HCT116 (cell line): ENCODE data around the gene HS6ST1. TPM values are rescaled to one million over a fixed set of nuclear protein-coding genes. Genes with fewer than 3 reads are reported as not detected.

ENCODE experiments used
- ATAC-seq: fragments of 200-7000 bp; cut with Tn5 transposase; 2 replicates; pipeline ENCODE4 v1.9.1; 2020; ENCODE audit warnings: mild to moderate bottlenecking, moderate library complexity
- BruUV-seq: library from RNA; stranded (reverse); fragments of 400-500 nt; replicated peaks from 2 replicates; lab custom pipeline; 2021; lab: Mats Ljungman, UMichigan
- CTCF ChIA-PET: fragments of 300-600 bp; sonication (Branson Sonifier 250); formaldehyde crosslinking; loops from one replicate; lab custom pipeline; 2021; ENCODE audit warnings: antibody characterized with exemption; lab: Charles Lee
- POLR2A ChIA-PET: fragments of 300-600, 350-600 bp; sonication (Branson Sonifier 250); formaldehyde crosslinking; loops from one replicate; lab custom pipeline; 2021; ENCODE audit warnings: antibody characterized with exemption; lab: Charles Lee
- RAD21 ChIA-PET, 2 experiments: fragments of 300-600 bp; sonication (Branson Sonifier 250); formaldehyde crosslinking; loops; one replicate each; lab custom pipeline; 2023; ENCODE audit warnings: low total read pairs in 2 of 2; ENCODE audit not compliant: uncharacterized antibody in 2 of 2, unreplicated experiment in 2 of 2, low non-redundant PET in 1 of 2; lab: Charles Lee
- DNase-seq: peaks from one replicate; pipeline ENCODE4 v3.0.0-alpha.2; 2010; ENCODE audit warnings: low read depth, low spot score
- H2AFZ ChIP-seq: fragments of 200-600 bp; shearing (Covaris generic), sonication (generic); 2 replicates; pipeline ENCODE4 v1.6.1; 2017; ENCODE audit warnings: low read depth, mixed run types, mixed read lengths, antibody characterized with exemption, low read length; ENCODE audit not compliant: poor library complexity, severe bottlenecking
- H3K27ac ChIP-seq: 2 replicates; pipeline ENCODE4 v1.5.1; 2012; ENCODE audit warnings: low read depth, low read length
- H3K27me3 ChIP-seq: fragments of 200-600 bp; sonication (generic); 2 replicates; pipeline ENCODE4 v1.6.1; 2016; ENCODE audit warnings: mixed run types, low read length, mixed read lengths; ENCODE audit not compliant: insufficient read depth
- H3K36me3 ChIP-seq, 2 experiments: fragments of 200-500 bp in 1 of 2; fragments of 200-600 bp in 1 of 2; sonication (Bioruptor generic) in 1 of 2; sonication (generic) in 1 of 2; 2 replicates each; pipeline versions ENCODE4 v1.5.1 to v1.6.1; 2014 to 2016; ENCODE audit warnings: low read length in 2 of 2, inconsistent platforms in 1 of 2, mixed read lengths in 1 of 2, mixed run types in 1 of 2; ENCODE audit not compliant: insufficient read depth in 2 of 2, control insufficient read depth in 1 of 2
- H3K4me1 ChIP-seq, 2 experiments: fragments of 200-600 bp in 1 of 2; sonication (generic) in 1 of 2; 2 replicates each; pipeline versions ENCODE4 v1.5.1 to v1.6.1; 2012 to 2017; ENCODE audit warnings: low read length in 2 of 2, inconsistent platforms in 1 of 2, mild to moderate bottlenecking in 1 of 2, mixed read lengths in 1 of 2, mixed run types in 1 of 2, moderate library complexity in 1 of 2; ENCODE audit not compliant: insufficient read depth in 2 of 2, control insufficient read depth in 1 of 2
- H3K4me2 ChIP-seq: fragments of 200-600 bp; sonication (generic); 2 replicates; pipeline ENCODE4 v1.6.1; 2017; ENCODE audit warnings: mixed run types, low read length, mixed read lengths
- H3K4me3 ChIP-seq, 2 experiments: fragments of 200-600 bp in 1 of 2; sonication (generic) in 1 of 2; replicated peaks in 1 of 2; 2 replicates each; pipeline ENCODE4 v1.5.1; 2011 to 2016; ENCODE audit warnings: low read length in 2 of 2, control low read depth in 1 of 2, low read depth in 1 of 2, mild to moderate bottlenecking in 1 of 2, mixed read lengths in 1 of 2, mixed run types in 1 of 2
- H3K79me2 ChIP-seq: fragments of 200-600 bp; sonication (generic); 2 replicates; pipeline ENCODE4 v1.6.1; 2017; ENCODE audit warnings: mild to moderate bottlenecking, mixed run types, low read length, moderate library complexity, mixed read lengths; ENCODE audit not compliant: insufficient read depth
- H3K9ac ChIP-seq: fragments of 200-600 bp; sonication (generic); 2 replicates; pipeline ENCODE4 v1.6.1; 2016; ENCODE audit warnings: low read length, mixed read lengths
- H3K9me2 ChIP-seq: fragments of 200-600 bp; sonication (generic), shearing (Covaris generic); 2 replicates; pipeline ENCODE4 v1.6.1; 2017; ENCODE audit warnings: mixed run types, mild to moderate bottlenecking, moderate library complexity; ENCODE audit not compliant: insufficient read depth
- H3K9me3 ChIP-seq, 2 experiments: fragments of 200-500 bp in 1 of 2; fragments of 200-600 bp in 1 of 2; sonication (Bioruptor generic) in 1 of 2; sonication (generic) in 1 of 2; 2 replicates each; pipeline ENCODE4 v1.6.1; 2014 to 2017; ENCODE audit warnings: low read length in 2 of 2, mixed read lengths in 2 of 2, inconsistent platforms in 1 of 2, low read depth in 1 of 2, mild to moderate bottlenecking in 1 of 2, mixed run types in 1 of 2, moderate library complexity in 1 of 2; ENCODE audit not compliant: control insufficient read depth in 1 of 2, insufficient read depth in 1 of 2
- H4K20me1 ChIP-seq: fragments of 200-600 bp; sonication (generic), shearing (Covaris generic); 2 replicates; pipeline ENCODE4 v1.6.1; 2017; ENCODE audit warnings: mixed run types, mild to moderate bottlenecking, moderate library complexity; ENCODE audit not compliant: insufficient read depth
- CBX3 ChIP-seq: IDR thresholded peaks from 2 replicates; pipeline ENCODE4 v1.6.1; 2012; ENCODE audit warnings: low read depth
- CEBPB ChIP-seq: IDR thresholded peaks from 2 replicates; pipeline ENCODE4 v1.6.1; 2012; ENCODE audit warnings: low read depth
- EZH2phosphoT487 ChIP-seq: fragments of 200-600 bp; IDR thresholded peaks from 2 replicates; pipeline ENCODE4 v1.6.1; 2018; ENCODE audit warnings: antibody characterized with exemption, borderline replicate concordance
- JUND ChIP-seq: IDR thresholded peaks from 2 replicates; pipeline ENCODE4 v1.6.1; 2012
- POLR2AphosphoS5 ChIP-seq: IDR thresholded peaks from 2 replicates; pipeline ENCODE4 v1.6.1; 2011; ENCODE audit warnings: mild to moderate bottlenecking, low read depth, low read length, moderate library complexity
- RAD21 ChIP-seq: IDR thresholded peaks from 2 replicates; pipeline ENCODE4 v1.6.1; 2012; ENCODE audit warnings: low read depth, mild to moderate bottlenecking
- SIN3A ChIP-seq: IDR thresholded peaks from 2 replicates; pipeline ENCODE4 v1.6.1; 2012; ENCODE audit warnings: low read depth
- SP1 ChIP-seq: IDR thresholded peaks from 2 replicates; pipeline ENCODE4 v1.6.1; 2012; ENCODE audit warnings: low read depth
- SRF ChIP-seq: IDR thresholded peaks from 2 replicates; pipeline ENCODE4 v1.6.1; 2012; ENCODE audit warnings: low read depth
- TCF7L2 ChIP-seq: IDR thresholded peaks from 2 replicates; pipeline ENCODE4 v1.7.0; 2011; ENCODE audit warnings: borderline replicate concordance, inconsistent platforms; ENCODE audit not compliant: insufficient read depth, insufficient read length; ENCODE audit errors: extremely low read depth
- YY1 ChIP-seq: IDR thresholded peaks from 2 replicates; pipeline ENCODE4 v1.6.1; 2011; ENCODE audit warnings: low read length, low read depth, moderate library complexity, mild to moderate bottlenecking; ENCODE audit not compliant: insufficient replicate concordance; ENCODE audit errors: extremely low read depth
- ZNF274 ChIP-seq: fragments of 200-500 bp; sonication (Bioruptor generic); IDR thresholded peaks from 2 replicates; pipeline ENCODE4 v1.6.1; 2014; ENCODE audit warnings: mild to moderate bottlenecking, low read depth, low read length, inconsistent platforms
- intact Hi-C: fragments of 100-400 bp; cut with micrococcal nuclease; formaldehyde crosslinking; loops from 2 replicates; pipeline ENCODE4 v1.10.0; 2022
- total RNA-seq: library from RNA; stranded (reverse); gene quantifications from one replicate; pipeline ENCODE4 v1.2.1, GENCODE V29; 2021; ENCODE audit not compliant: unreplicated experiment
- TF ChIP-seq, protein P1 (sequence below), 3 experiments: fragments of 200-600 bp in 1 of 3; sonication (generic) in 1 of 3; IDR thresholded peaks in 2 of 3; conservative IDR thresholded peaks in 1 of 3; 2 replicates each; pipeline ENCODE4 v1.5.1; 2012 to 2017; ENCODE audit warnings: low read depth in 2 of 3, low read length in 2 of 3, antibody characterized with exemption in 1 of 3, borderline replicate concordance in 1 of 3, control low read depth in 1 of 3, mild to moderate bottlenecking in 1 of 3, mixed read lengths in 1 of 3, mixed run types in 1 of 3, moderate library complexity in 1 of 3; ENCODE audit not compliant: insufficient read depth in 1 of 3
- TF ChIP-seq, protein P2 (sequence below): IDR thresholded peaks from 2 replicates; pipeline ENCODE4 v1.6.1; 2011; ENCODE audit warnings: mild to moderate bottlenecking, low read length, moderate library complexity; ENCODE audit not compliant: insufficient replicate concordance; ENCODE audit errors: extremely low read depth
- TF ChIP-seq, protein P3 (sequence below): IDR thresholded peaks from 2 replicates; pipeline ENCODE4 v1.6.1; 2012
- TF ChIP-seq, protein P4 (sequence below): IDR thresholded peaks from 2 replicates; pipeline ENCODE4 v1.6.1; 2012; ENCODE audit warnings: low read depth
- TF ChIP-seq, protein P5 (sequence below): IDR thresholded peaks from 2 replicates; pipeline ENCODE4 v1.6.1; 2012

HS6ST1 gene
- total RNA-seq, 1 experiment from 2014 or later = 35.0 TPM

DNA sequence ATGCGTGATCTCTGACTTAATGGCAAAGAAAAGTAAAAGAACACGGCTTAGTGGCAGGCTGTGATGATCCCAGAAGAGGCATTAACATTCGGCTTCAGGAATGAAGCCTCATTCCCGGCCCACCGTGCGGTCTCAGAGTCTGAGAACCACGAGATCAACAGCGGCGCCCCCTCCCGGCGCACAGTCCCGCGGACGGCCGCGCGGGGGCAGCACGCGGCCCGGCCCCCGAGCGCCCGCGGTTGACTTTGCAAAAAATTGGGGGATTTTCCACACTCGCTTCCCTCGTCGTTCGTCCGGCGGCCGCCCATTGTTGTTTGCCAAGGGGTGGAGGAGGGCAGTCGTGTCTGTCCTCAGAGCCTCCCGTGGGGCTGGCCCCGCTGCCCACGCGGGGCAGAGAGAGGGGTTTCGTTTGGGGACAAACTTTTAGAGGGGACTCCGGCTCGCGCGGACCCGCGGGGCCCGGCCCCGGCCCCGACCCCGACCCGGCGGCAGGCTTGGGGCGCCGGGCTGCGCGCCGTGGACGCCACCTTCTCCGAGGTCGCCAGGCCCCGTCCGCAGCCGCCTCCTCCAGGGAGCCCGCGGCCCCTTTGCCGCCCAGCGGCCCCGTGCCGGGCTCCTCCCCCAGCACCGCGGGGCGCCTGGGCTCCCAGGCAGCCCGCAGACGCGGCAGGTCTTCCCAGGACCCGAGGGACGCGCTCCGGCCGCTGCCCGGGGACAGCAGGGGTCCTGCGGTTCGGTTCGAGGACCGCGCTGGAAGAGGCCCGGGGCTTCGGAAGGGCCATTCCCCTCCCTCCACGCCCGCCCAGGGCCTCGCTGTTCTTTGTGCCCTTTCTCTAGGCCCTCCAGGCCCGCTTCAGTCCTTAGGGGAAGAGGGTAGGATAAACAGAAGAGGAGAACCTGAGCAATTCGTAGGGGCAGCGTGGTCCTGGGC, 3.4 kb upstream of the HS6ST1 start:
- intact Hi-C loops = loop anchor here (1.0 to 5.0 kb wide), 2 partner anchors 1075 to 1600 kb away; no protein-coding TSS in a partner anchor
- Histone ChIP-seq H2AFZ (peak overlapping the region; percentile 48), H3K9me3 (no peaks in the 10 kb centered on the region), H3K27ac (peak overlapping the region; percentile 89), H3K4me1 (peaks cover 1 to 21% of the 10 kb centered on the region in 2 experiments; a peak in 3 of 4 replicates), H3K79me2 (peaks cover 8% of the 10 kb centered on the region), H3K4me2 (peak overlapping the region; percentile 90), H3K9ac (peak overlapping the region; percentile 77), H4K20me1 (peaks cover 5% of the 10 kb centered on the region; the same call in 1 of the 2 replicates), H3K4me3 (peak overlapping the region; percentile 58 to 63), H3K27me3 (no peaks in the 10 kb centered on the region), H3K9me2 (no peaks in the 10 kb centered on the region), H3K36me3 (no peaks in the 10 kb centered on the region)
- ChIA-PET CTCF (interaction anchor here (0.8 kb wide), 1 partner anchor 13 kb away, joined by 3 read pairs; no protein-coding TSS in a partner anchor), POLR2A (no interaction called here), RAD21 (no interaction called here)
- BruUV-seq = no TSS peak
- DNase-seq (peak; percentile 51), ATAC-seq (peak; percentile 67)
- TF ChIP-seq CEBPB (no peak), YY1 (peak; percentile 68), CBX3 (no peak), JUND (no peak), TCF7L2 (peak; percentile 34), SP1 (peak; percentile 89), EZH2phosphoT487 (no peak), SRF (no peak), RAD21 (peak; percentile 61), SIN3A (no peak), ZNF274 (no peak), POLR2AphosphoS5 (peak; percentile 77)
- TF ChIP-seq, protein P1, sequence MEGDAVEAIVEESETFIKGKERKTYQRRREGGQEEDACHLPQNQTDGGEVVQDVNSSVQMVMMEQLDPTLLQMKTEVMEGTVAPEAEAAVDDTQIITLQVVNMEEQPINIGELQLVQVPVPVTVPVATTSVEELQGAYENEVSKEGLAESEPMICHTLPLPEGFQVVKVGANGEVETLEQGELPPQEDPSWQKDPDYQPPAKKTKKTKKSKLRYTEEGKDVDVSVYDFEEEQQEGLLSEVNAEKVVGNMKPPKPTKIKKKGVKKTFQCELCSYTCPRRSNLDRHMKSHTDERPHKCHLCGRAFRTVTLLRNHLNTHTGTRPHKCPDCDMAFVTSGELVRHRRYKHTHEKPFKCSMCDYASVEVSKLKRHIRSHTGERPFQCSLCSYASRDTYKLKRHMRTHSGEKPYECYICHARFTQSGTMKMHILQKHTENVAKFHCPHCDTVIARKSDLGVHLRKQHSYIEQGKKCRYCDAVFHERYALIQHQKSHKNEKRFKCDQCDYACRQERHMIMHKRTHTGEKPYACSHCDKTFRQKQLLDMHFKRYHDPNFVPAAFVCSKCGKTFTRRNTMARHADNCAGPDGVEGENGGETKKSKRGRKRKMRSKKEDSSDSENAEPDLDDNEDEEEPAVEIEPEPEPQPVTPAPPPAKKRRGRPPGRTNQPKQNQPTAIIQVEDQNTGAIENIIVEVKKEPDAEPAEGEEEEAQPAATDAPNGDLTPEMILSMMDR (IDR thresholded peaks at IDR 0.05 in 2 of 3, conservative IDR thresholded peaks at IDR 0.05 in 1 of 3; ENCODE audit: borderline replicate concordance in 1 of 3, insufficient read depth in 1 of 3, low read depth in 2 of 3, low read length in 2 of 3) = peak; percentile 31 to 82 (median 75); a peak in 5 of 6 replicates
- TF ChIP-seq, protein P2, sequence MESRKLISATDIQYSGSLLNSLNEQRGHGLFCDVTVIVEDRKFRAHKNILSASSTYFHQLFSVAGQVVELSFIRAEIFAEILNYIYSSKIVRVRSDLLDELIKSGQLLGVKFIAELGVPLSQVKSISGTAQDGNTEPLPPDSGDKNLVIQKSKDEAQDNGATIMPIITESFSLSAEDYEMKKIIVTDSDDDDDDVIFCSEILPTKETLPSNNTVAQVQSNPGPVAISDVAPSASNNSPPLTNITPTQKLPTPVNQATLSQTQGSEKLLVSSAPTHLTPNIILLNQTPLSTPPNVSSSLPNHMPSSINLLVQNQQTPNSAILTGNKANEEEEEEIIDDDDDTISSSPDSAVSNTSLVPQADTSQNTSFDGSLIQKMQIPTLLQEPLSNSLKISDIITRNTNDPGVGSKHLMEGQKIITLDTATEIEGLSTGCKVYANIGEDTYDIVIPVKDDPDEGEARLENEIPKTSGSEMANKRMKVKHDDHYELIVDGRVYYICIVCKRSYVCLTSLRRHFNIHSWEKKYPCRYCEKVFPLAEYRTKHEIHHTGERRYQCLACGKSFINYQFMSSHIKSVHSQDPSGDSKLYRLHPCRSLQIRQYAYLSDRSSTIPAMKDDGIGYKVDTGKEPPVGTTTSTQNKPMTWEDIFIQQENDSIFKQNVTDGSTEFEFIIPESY = no peak
- TF ChIP-seq, protein P3, sequence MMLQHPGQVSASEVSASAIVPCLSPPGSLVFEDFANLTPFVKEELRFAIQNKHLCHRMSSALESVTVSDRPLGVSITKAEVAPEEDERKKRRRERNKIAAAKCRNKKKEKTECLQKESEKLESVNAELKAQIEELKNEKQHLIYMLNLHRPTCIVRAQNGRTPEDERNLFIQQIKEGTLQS = no peak
- TF ChIP-seq, protein P4, sequence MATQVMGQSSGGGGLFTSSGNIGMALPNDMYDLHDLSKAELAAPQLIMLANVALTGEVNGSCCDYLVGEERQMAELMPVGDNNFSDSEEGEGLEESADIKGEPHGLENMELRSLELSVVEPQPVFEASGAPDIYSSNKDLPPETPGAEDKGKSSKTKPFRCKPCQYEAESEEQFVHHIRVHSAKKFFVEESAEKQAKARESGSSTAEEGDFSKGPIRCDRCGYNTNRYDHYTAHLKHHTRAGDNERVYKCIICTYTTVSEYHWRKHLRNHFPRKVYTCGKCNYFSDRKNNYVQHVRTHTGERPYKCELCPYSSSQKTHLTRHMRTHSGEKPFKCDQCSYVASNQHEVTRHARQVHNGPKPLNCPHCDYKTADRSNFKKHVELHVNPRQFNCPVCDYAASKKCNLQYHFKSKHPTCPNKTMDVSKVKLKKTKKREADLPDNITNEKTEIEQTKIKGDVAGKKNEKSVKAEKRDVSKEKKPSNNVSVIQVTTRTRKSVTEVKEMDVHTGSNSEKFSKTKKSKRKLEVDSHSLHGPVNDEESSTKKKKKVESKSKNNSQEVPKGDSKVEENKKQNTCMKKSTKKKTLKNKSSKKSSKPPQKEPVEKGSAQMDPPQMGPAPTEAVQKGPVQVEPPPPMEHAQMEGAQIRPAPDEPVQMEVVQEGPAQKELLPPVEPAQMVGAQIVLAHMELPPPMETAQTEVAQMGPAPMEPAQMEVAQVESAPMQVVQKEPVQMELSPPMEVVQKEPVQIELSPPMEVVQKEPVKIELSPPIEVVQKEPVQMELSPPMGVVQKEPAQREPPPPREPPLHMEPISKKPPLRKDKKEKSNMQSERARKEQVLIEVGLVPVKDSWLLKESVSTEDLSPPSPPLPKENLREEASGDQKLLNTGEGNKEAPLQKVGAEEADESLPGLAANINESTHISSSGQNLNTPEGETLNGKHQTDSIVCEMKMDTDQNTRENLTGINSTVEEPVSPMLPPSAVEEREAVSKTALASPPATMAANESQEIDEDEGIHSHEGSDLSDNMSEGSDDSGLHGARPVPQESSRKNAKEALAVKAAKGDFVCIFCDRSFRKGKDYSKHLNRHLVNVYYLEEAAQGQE = no peak
- TF ChIP-seq, protein P5, sequence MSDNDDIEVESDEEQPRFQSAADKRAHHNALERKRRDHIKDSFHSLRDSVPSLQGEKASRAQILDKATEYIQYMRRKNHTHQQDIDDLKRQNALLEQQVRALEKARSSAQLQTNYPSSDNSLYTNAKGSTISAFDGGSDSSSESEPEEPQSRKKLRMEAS = no peak; the same call in 1 of the 2 replicates
